ENCODE measurements around the gene PTPRD. TPM values are rescaled to one million over a fixed set of nuclear protein-coding genes. Genes with fewer than 3 reads are reported as not detected.

The PTPRD gene
- total RNA-seq, 1 experiment from 2014 or later = 70.1 TPM

GRCh38 chr9:9603345-9603744 is 1009.5 kb downstream of the PTPRD start:
- no peak for DNase-seq
- Histone ChIP-seq H3K9me3 (no peaks in the 10 kb centered on the region), H3K36me3 (ENCODE audit: control insufficient read depth, insufficient read depth, low read length) (no peaks in the 10 kb centered on the region), H3K27me3 (replicated peaks; ENCODE audit: control insufficient read depth, insufficient read depth, low read length) (no peaks in the 10 kb centered on the region), H3K4me1 (no peaks in the 10 kb centered on the region), H3K4me3 (ENCODE audit: low read depth, low read length) (no peak overlapping the region)
- no peak for TF ChIP-seq CTCF (IDR thresholded peaks at IDR 0.05; ENCODE audit: insufficient read depth in 1 of 2, low read depth in 1 of 2, low read length in 1 of 2, severe bottlenecking in 1 of 2, unreplicated experiment in 1 of 2)
- intact Hi-C loops (cut with micrococcal nuclease; ENCODE audit: unreplicated experiment) = no loop called here
- Mint-ChIP-seq H3K27ac (ENCODE audit: unreplicated experiment) (no peak overlapping the region), H3K27me3 (ENCODE audit: insufficient read depth, unreplicated experiment) (no peaks in the 10 kb centered on the region), H3K9me3 (ENCODE audit: unreplicated experiment) (no peaks in the 10 kb centered on the region), H3K36me3 (ENCODE audit: insufficient read depth, unreplicated experiment) (no peaks in the 10 kb centered on the region), H3K4me1 (ENCODE audit: low read depth, unreplicated experiment) (no peaks in the 10 kb centered on the region), H3K4me3 (ENCODE audit: unreplicated experiment) (no peak overlapping the region)
- BruUV-seq (replicated peaks) = no TSS peak
- ChIA-PET CTCF (no interaction called here), POLR2A (no interaction called here)

- no peak overlapping the region for H3K4me3 ChIP-seq (ENCODE audit: low read depth, low read length)
- no peak overlapping the region for H3K27ac Mint-ChIP-seq (ENCODE audit: unreplicated experiment)
- DNase-seq = no peak
- no peaks in the 10 kb centered on the region for H3K9me3 ChIP-seq
- no peak for TF ChIP-seq CTCF (IDR thresholded peaks at IDR 0.05; ENCODE audit: insufficient read depth in 1 of 2, low read depth in 1 of 2, low read length in 1 of 2, severe bottlenecking in 1 of 2, unreplicated experiment in 1 of 2)
- no peaks in the 10 kb centered on the region for H3K36me3 ChIP-seq (ENCODE audit: control insufficient read depth, insufficient read depth, low read length)
- CTCF ChIA-PET = no interaction called here
- no peaks in the 10 kb centered on the region for H3K36me3 Mint-ChIP-seq (ENCODE audit: insufficient read depth, unreplicated experiment)
- no peaks in the 10 kb centered on the region for H3K9me3 Mint-ChIP-seq (ENCODE audit: unreplicated experiment)
- BruUV-seq (replicated peaks) = no TSS peak
- POLR2A ChIA-PET = no interaction called here
- H3K27me3 Mint-ChIP-seq (ENCODE audit: insufficient read depth, unreplicated experiment) = no peaks in the 10 kb centered on the region
- no peaks in the 10 kb centered on the region for H3K4me1 Mint-ChIP-seq (ENCODE audit: low read depth, unreplicated experiment)
- intact Hi-C loops (cut with micrococcal nuclease; ENCODE audit: unreplicated experiment) = no loop called here
- H3K27me3 ChIP-seq (replicated peaks; ENCODE audit: control insufficient read depth, insufficient read depth, low read length) = no peaks in the 10 kb centered on the region
- no peak overlapping the region for H3K4me3 Mint-ChIP-seq (ENCODE audit: unreplicated experiment)
- H3K4me1 ChIP-seq = no peaks in the 10 kb centered on the region
These were observed 1014.1 kb downstream of the PTPRD start for GRCh38 chr9:9598723-9599122.

DNA sequence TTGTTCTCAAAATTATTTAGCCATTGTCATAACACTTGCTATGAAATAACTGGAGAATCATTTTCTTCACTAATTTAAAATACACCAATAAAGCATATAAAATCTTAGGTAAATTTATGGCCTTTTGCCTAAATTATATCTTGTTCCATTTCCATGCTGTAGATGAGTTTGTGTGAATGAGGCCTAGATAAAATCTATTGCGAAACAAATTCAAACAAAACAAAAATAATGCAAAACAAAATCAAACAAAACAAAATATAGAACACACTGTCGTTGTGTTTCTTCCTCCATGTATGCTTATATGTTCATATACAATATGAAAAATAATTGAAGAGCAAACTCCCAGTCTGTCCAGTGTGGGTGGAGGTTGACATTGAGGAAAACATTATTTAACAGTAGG is 1020.7 kb downstream of the PTPRD start:
- H3K9me3 Mint-ChIP-seq (ENCODE audit: unreplicated experiment) = no peaks in the 10 kb centered on the region
- intact Hi-C loops (cut with micrococcal nuclease; ENCODE audit: unreplicated experiment) = no loop called here
- no peaks in the 10 kb centered on the region for H3K27me3 Mint-ChIP-seq (ENCODE audit: insufficient read depth, unreplicated experiment)
- no peak for DNase-seq
- H3K27ac Mint-ChIP-seq (ENCODE audit: unreplicated experiment) = no peak overlapping the region
- Histone ChIP-seq H3K27me3 (replicated peaks; ENCODE audit: control insufficient read depth, insufficient read depth, low read length) (no peaks in the 10 kb centered on the region), H3K4me1 (no peaks in the 10 kb centered on the region), H3K9me3 (no peaks in the 10 kb centered on the region), H3K36me3 (ENCODE audit: control insufficient read depth, insufficient read depth, low read length) (no peaks in the 10 kb centered on the region), H3K4me3 (ENCODE audit: low read depth, low read length) (no peak overlapping the region)
- TF ChIP-seq CTCF (IDR thresholded peaks at IDR 0.05; ENCODE audit: insufficient read depth in 1 of 2, low read depth in 1 of 2, low read length in 1 of 2, severe bottlenecking in 1 of 2, unreplicated experiment in 1 of 2) = no peak
- no peak overlapping the region for H3K4me3 Mint-ChIP-seq (ENCODE audit: unreplicated experiment)
- no peaks in the 10 kb centered on the region for H3K36me3 Mint-ChIP-seq (ENCODE audit: insufficient read depth, unreplicated experiment)
- H3K4me1 Mint-ChIP-seq (ENCODE audit: low read depth, unreplicated experiment) = no peaks in the 10 kb centered on the region
- no TSS peak for BruUV-seq (replicated peaks)
- ChIA-PET POLR2A (no interaction called here), CTCF (no interaction called here)
